ENCODE measurements around the gene SORCS3. TPM values are rescaled to one million over a fixed set of nuclear protein-coding genes. Genes with fewer than 3 reads are reported as not detected.

The SORCS3 gene
- total RNA-seq, 1 donor: 0.27 TPM

DNA sequence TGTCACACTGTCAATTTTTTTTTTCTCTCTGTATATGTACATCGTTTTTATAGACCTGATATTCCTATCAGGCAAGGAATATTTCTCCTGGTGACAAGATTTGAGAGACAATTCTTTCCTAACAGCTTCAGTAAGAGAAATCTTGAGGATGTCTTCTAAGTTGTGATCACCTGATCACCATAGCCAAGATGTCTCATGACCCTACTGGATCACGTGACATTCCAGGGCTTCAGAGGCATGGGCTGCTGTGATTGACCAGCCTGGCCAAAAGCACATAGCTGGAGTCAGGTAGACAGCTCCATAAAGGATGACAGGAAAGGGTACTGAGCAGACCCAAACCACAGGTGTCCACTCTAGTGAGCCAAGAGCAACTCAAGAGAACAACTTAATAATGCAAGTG lies 444.9 kb downstream of the SORCS3 start:
- H3K4me3 ChIP-seq (ENCODE audit: low read depth, low read length): no peak overlapping the region
- no peak for DNase-seq (ENCODE audit: low read depth)
- TF ChIP-seq, protein P1, sequence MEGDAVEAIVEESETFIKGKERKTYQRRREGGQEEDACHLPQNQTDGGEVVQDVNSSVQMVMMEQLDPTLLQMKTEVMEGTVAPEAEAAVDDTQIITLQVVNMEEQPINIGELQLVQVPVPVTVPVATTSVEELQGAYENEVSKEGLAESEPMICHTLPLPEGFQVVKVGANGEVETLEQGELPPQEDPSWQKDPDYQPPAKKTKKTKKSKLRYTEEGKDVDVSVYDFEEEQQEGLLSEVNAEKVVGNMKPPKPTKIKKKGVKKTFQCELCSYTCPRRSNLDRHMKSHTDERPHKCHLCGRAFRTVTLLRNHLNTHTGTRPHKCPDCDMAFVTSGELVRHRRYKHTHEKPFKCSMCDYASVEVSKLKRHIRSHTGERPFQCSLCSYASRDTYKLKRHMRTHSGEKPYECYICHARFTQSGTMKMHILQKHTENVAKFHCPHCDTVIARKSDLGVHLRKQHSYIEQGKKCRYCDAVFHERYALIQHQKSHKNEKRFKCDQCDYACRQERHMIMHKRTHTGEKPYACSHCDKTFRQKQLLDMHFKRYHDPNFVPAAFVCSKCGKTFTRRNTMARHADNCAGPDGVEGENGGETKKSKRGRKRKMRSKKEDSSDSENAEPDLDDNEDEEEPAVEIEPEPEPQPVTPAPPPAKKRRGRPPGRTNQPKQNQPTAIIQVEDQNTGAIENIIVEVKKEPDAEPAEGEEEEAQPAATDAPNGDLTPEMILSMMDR (IDR thresholded peaks at IDR 0.05; ENCODE audit: insufficient read depth, low read length): no peak

GRCh38 chr10:105094048-105094447 lies 453.0 kb downstream of the SORCS3 start:
- no peak overlapping the region for H3K4me3 ChIP-seq (ENCODE audit: low read depth, low read length)
- TF ChIP-seq, protein P1 (IDR thresholded peaks at IDR 0.05; ENCODE audit: insufficient read depth, low read length): no peak
- DNase-seq (ENCODE audit: low read depth): peak; percentile 9

GRCh38 chr10:105096316-105096715 lies 455.2 kb downstream of the SORCS3 start:
- no peak for DNase-seq (ENCODE audit: low read depth)
- TF ChIP-seq, protein P1 (IDR thresholded peaks at IDR 0.05; ENCODE audit: insufficient read depth, low read length): no peak

GRCh38 chr10:105102977-105103376 lies 461.9 kb downstream of the SORCS3 start:
- DNase-seq (ENCODE audit: low read depth): no peak
- TF ChIP-seq, protein P1 (IDR thresholded peaks at IDR 0.05; ENCODE audit: insufficient read depth, low read length): no peak
- no peak overlapping the region for H3K4me3 ChIP-seq (ENCODE audit: low read depth, low read length)

More at GRCh38 chr10:105096316-105096715, 455.2 kb downstream of the SORCS3 start:
- H3K4me3 ChIP-seq (ENCODE audit: low read depth, low read length): no peak overlapping the region

DNA sequence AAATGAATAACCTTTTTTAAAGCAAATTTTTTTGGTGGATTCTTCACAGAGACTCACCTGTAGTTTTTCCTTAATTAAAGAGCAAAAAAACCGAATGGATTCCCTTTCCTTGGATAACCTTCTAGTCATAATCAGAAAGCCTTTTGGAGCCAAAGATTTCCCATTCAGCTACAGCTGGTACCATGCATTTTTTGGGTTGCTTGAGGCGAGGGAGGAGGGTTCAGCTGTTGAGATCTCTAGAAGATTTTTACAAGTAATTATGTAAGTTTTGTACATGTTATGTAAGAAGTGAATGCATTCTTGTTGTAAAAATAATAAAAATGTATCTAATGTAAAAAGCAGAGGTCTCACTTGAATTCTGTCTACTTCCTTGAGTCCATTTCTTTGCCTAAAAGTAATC lies 463.2 kb downstream of the SORCS3 start:
- H3K4me3 ChIP-seq (ENCODE audit: low read depth, low read length): no peak overlapping the region
- DNase-seq (ENCODE audit: low read depth): no peak
- TF ChIP-seq, protein P1 (IDR thresholded peaks at IDR 0.05; ENCODE audit: insufficient read depth, low read length): no peak

DNA sequence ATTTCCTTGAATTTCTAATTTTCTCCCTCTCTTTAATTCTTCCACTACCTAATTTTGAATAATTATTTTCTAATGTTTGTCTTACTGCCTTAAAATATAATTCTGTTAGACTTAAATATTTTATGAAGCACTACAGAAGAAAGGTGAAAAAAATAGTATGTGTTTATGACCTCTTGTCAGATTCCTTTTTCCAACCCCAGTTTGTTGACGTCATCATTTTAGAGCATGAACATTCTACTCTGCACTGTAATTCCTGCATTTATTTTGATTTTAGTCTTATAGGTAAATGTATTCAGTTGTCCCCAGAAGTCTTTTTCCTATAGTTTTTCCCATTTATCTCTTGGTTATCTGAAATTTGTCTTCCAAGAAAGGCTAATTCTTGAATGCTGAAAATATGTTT lies 468.1 kb downstream of the SORCS3 start:
- DNase-seq (ENCODE audit: low read depth): no peak
- TF ChIP-seq, protein P1 (IDR thresholded peaks at IDR 0.05; ENCODE audit: insufficient read depth, low read length): no peak
- H3K4me3 ChIP-seq (ENCODE audit: low read depth, low read length): no peak overlapping the region

DNA sequence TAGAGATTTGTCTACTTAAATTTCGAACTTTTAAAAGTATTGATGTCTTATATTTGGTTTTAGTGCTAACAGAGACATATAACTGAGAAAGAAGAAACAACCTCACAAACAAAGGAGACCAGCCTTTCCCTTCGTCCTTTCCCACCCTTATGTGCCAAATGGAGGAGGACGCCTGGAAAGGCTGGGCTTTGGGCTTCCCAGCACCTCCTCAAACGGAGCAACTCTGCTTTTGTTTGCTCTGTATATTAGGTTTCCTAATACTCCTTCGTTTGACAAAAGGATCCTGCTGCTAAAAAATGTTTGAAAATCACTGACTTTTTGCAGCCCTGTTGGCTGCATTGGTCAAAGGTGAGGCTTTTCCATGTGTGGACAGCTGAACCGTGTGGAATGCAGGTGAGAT lies 471.8 kb downstream of the SORCS3 start:
- DNase-seq (ENCODE audit: low read depth): no peak
- TF ChIP-seq, protein P1 (IDR thresholded peaks at IDR 0.05; ENCODE audit: insufficient read depth, low read length): no peak
- no peak overlapping the region for H3K4me3 ChIP-seq (ENCODE audit: low read depth, low read length)

Measured in fibroblast of the aortic adventitia (primary cell).